GM12878 (cell line): ENCODE data around the gene DCDC2C. TPM values are rescaled to one million over a fixed set of nuclear protein-coding genes. Genes with fewer than 3 reads are reported as not detected.

Source experiments
- ATAC-seq: fragments of 200-7000 bp; cut with Tn5 transposase; 3 replicates; pipeline ENCODE4 v1.9.1; 2020; ENCODE audit warnings: mild to moderate bottlenecking, moderate library complexity
- BruUV-seq: library from RNA; stranded (reverse); fragments of 400-500 nt; replicated peaks from 2 replicates; lab custom pipeline; 2021; lab: Mats Ljungman, UMichigan
- CTCF ChIA-PET: fragments of 300-600 bp; sonication (Branson Sonifier 250); formaldehyde crosslinking; extraction: SDS; loops from one replicate; lab custom pipeline; 2021; ENCODE audit warnings: inconsistent platforms; lab: Yijun Ruan, JAX
- POLR2A ChIA-PET: fragments of 350-600 bp; formaldehyde crosslinking; extraction: SDS; loops from one replicate; lab custom pipeline; 2021; ENCODE audit warnings: inconsistent platforms; lab: Charles Lee
- RAD21 ChIA-PET: fragments of 300-600 bp; sonication (Branson Sonifier 250); formaldehyde crosslinking; loops from one replicate; lab custom pipeline; 2023; ENCODE audit warnings: antibody characterized with exemption; ENCODE audit not compliant: unreplicated experiment; lab: Charles Lee
- SMC1A ChIA-PET: fragments of 300-600 bp; sonication (Branson Sonifier 250); formaldehyde crosslinking; loops from one replicate; lab custom pipeline; 2023; ENCODE audit not compliant: unreplicated experiment, uncharacterized antibody; lab: Charles Lee
- DNase-seq: peaks from one replicate; pipeline ENCODE4 v3.0.0-alpha.2; 2011; ENCODE audit warnings: low read depth, low spot score
- FAIRE-seq: peaks from 3 replicates; lab custom pipeline; 2011; peaks lifted over from hg19 to GRCh38; lab: Jason Lieb, UNC
- H2AFZ ChIP-seq: 2 replicates; pipeline ENCODE4 v1.6.0; 2011; ENCODE audit warnings: low read depth, low read length, control low read depth; ENCODE audit not compliant: control insufficient read depth
- H3K27ac ChIP-seq: 2 replicates; pipeline ENCODE4 v1.5.1; 2011; ENCODE audit warnings: control low read depth; ENCODE audit not compliant: control insufficient read depth, insufficient read depth
- H3K27me3 ChIP-seq, 2 experiments: replicated peaks in 1 of 2; 2 replicates each; pipeline versions ENCODE4 v1.6.0 to v1.6.1; 2011; ENCODE audit warnings: low read length in 1 of 2; ENCODE audit not compliant: control insufficient read depth in 2 of 2, insufficient read depth in 2 of 2
- H3K36me3 ChIP-seq, 2 experiments: 2 replicates each; pipeline ENCODE4 v1.5.1; 2011; ENCODE audit warnings: low read length in 1 of 2; ENCODE audit not compliant: control insufficient read depth in 2 of 2, insufficient read depth in 2 of 2
- H3K4me1 ChIP-seq: 2 replicates; pipeline ENCODE4 v1.6.1; 2011; ENCODE audit warnings: mild to moderate bottlenecking, low read length, moderate library complexity, mixed read lengths; ENCODE audit not compliant: control insufficient read depth, insufficient read depth
- H3K4me2 ChIP-seq: 2 replicates; pipeline ENCODE4 v1.6.0; 2011; ENCODE audit warnings: control low read depth; ENCODE audit not compliant: control insufficient read depth, insufficient read depth
- H3K4me3 ChIP-seq: fragments of 200-600 bp; sonication (generic); 2 replicates; pipeline ENCODE4 v1.5.1; 2016
- H3K79me2 ChIP-seq: 2 replicates; pipeline ENCODE4 v1.6.0; 2011; ENCODE audit warnings: low read length; ENCODE audit not compliant: control insufficient read depth, insufficient read depth
- H3K9ac ChIP-seq: 2 replicates; pipeline ENCODE4 v1.8.0; 2011; ENCODE audit warnings: low read length, control low read depth, mixed read lengths; ENCODE audit not compliant: control insufficient read depth, insufficient read depth
- H3K9me3 ChIP-seq: replicated peaks from 3 replicates; pipeline ENCODE4 v1.5.1; 2011; ENCODE audit warnings: mild to moderate bottlenecking, low read length; ENCODE audit not compliant: control insufficient read depth, insufficient read depth
- H4K20me1 ChIP-seq: 2 replicates; pipeline ENCODE4 v1.6.0; 2011; ENCODE audit not compliant: control insufficient read depth, insufficient read depth
- BACH1 ChIP-seq: fragments of 450-650 bp; IDR thresholded peaks from 2 replicates; pipeline ENCODE4 v1.6.1; 2017; ENCODE audit warnings: mild to moderate bottlenecking, borderline replicate concordance
- CBFB ChIP-seq: IDR thresholded peaks from 2 replicates; pipeline ENCODE4 v1.6.1; 2016; ENCODE audit warnings: antibody characterized with exemption, low read depth
- CREM ChIP-seq: IDR thresholded peaks from 2 replicates; pipeline ENCODE4 v1.6.1; 2014; ENCODE audit warnings: antibody characterized with exemption, low read depth
- ESRRA ChIP-seq: IDR thresholded peaks from 2 replicates; pipeline ENCODE4 v1.6.1; 2012; ENCODE audit warnings: mild to moderate bottlenecking, low read length, improper control_type of control experiment
- IRF4 ChIP-seq: IDR thresholded peaks from 2 replicates; pipeline ENCODE4 v1.6.1; 2011; ENCODE audit warnings: low read depth, low read length
- LARP7 ChIP-seq: fragments of 450-650 bp; IDR thresholded peaks from 2 replicates; pipeline ENCODE4 v1.6.1; 2017; ENCODE audit warnings: mild to moderate bottlenecking
- MTA2 ChIP-seq: fragments of 450-650 bp; IDR thresholded peaks from 2 replicates; pipeline ENCODE4 v1.6.1; 2016; ENCODE audit warnings: low read depth, mild to moderate bottlenecking, moderate library complexity
- PAX5 ChIP-seq: IDR thresholded peaks from 2 replicates; pipeline ENCODE4 v1.6.1; 2011; ENCODE audit warnings: low read depth, low read length, borderline replicate concordance
- RB1 ChIP-seq: fragments of 450-650 bp; formaldehyde crosslinking; IDR thresholded peaks from 2 replicates; pipeline ENCODE4 v1.6.1; 2017; ENCODE audit warnings: mild to moderate bottlenecking, borderline replicate concordance
- RELB ChIP-seq: fragments of 450-650 bp; IDR thresholded peaks from 2 replicates; pipeline ENCODE4 v1.6.1; 2017; ENCODE audit warnings: low read depth, mild to moderate bottlenecking, moderate library complexity
- SMAD5 ChIP-seq: IDR thresholded peaks from 2 replicates; pipeline ENCODE4 v1.6.1; 2016; ENCODE audit warnings: antibody characterized with exemption, low read depth
- SRF ChIP-seq, 2 experiments: IDR thresholded peaks; 2 replicates each; pipeline ENCODE4 v1.6.1; 2011; ENCODE audit warnings: low read depth in 2 of 2, low read length in 2 of 2, mild to moderate bottlenecking in 1 of 2, moderate library complexity in 1 of 2
- TBL1XR1 ChIP-seq: IDR thresholded peaks from 2 replicates; pipeline ENCODE4 v1.6.1; 2012; ENCODE audit warnings: low read depth, low read length, improper control_type of control experiment
- WGBS: methylation state at CpG from one replicate; pipeline ENCODE4 v1.1.6; 2016; ENCODE audit warnings: low lambda C conversion rate; ENCODE audit not compliant: insufficient replicate concordance, insufficient coverage; ENCODE audit errors: missing lambda C conversion rate; 5-methylcytosine and 5-hydroxymethylcytosine counted together
- in situ Hi-C: fragments of 300-500 bp; cut with MboI; formaldehyde crosslinking; loops from 9 replicates; pipeline ENCODE4 v1.14.3; 2018; ENCODE audit warnings: mixed read lengths
- intact Hi-C: fragments of 100-400 bp; cut with micrococcal nuclease; formaldehyde crosslinking; loops from one replicate; pipeline ENCODE4 v1.14.2; 2022; ENCODE audit not compliant: unreplicated experiment
- polyA plus RNA-seq, 11 experiments: library from polyadenylated mRNA; depleted of rRNA in 4 of 11; unstranded in 6 of 11; stranded (reverse) in 5 of 11; fragments of >200 nt; fragmentation: Nextera tagmentation in 4 of 11; fragmentation: Illumina TruSeq in 1 of 11; extraction: Ambion mirVana in 4 of 11; extraction: Trizol in 1 of 11; gene quantifications; 1 replicate in 1 of 11; 2 replicates in 10 of 11; pipeline versions ENCODE4 v1.2.1 to v1.2.3, GENCODE V29; 2011 to 2016; ENCODE audit warnings: inconsistent platforms in 2 of 11, missing spikeins in 2 of 11, low read depth in 1 of 11
- total RNA-seq, 4 experiments: library from RNA; depleted of rRNA in 3 of 4; stranded (reverse); fragments of >200 nt in 3 of 4; fragmentation: Illumina TruSeq in 1 of 4; extraction: Trizol in 1 of 4; gene quantifications; 2 replicates each; pipeline versions ENCODE4 v1.2.1 to v1.2.3, GENCODE V29; 2013 to 2021
- TF ChIP-seq, protein P1 (sequence below): IDR thresholded peaks from 2 replicates; pipeline ENCODE4 v1.6.1; 2012; ENCODE audit warnings: low read depth, low read length, improper control_type of control experiment
- TF ChIP-seq, protein P2 (sequence below): IDR thresholded peaks from 2 replicates; pipeline ENCODE4 v1.6.1; 2011; ENCODE audit warnings: low read depth, low read length, improper control_type of control experiment, borderline replicate concordance

The DCDC2C gene
- total and polyA plus RNA-seq, 10 of the 15 experiments (the other 5 are each of a cell fraction or from before 2014, with no cell fraction given): not detected

DNA sequence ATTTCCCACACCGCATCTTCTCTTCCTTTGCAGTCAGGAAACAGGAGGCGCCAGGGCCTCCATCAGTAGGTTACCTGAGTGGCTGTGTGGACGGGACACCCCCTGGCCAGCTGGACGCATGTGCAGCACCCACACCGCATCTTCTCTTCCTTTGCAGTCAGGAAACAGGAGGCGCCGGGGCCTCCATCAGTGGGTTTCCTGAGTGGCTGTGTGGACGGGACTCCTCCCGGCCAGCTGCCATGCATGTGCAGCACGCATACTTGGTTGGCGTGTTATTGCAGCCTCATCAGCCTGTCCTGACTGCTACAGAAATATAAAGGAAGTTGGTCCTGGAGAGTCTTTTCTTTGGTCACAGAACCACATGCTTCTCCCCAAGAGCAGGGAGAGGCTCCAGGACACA, 74.6 kb downstream of the DCDC2C start:
- Histone ChIP-seq H3K36me3 (no peaks in the 10 kb centered on the region), H3K9me3 (no peaks in the 10 kb centered on the region; the same call in 2 of the 3 replicates), H3K27ac (no peak overlapping the region), H3K4me2 (no peak overlapping the region), H2AFZ (no peak overlapping the region), H3K4me3 (no peak overlapping the region), H3K4me1 (no peaks in the 10 kb centered on the region), H3K27me3 (peaks cover 0 to 2% of the 10 kb centered on the region in 2 experiments; a peak in 2 of 4 replicates), H3K9ac (no peak overlapping the region), H4K20me1 (no peaks in the 10 kb centered on the region), H3K79me2 (no peaks in the 10 kb centered on the region)
- WGBS: 9% methylated on average over 9 of the region's 11 CpGs
- no peak for TF ChIP-seq CBFB
- no peak for TF ChIP-seq IRF4
- no peak for TF ChIP-seq SRF (IDR thresholded peaks at IDR 0.05; ENCODE audit: low read depth in 2 of 2, low read length in 2 of 2)
- no TSS peak for BruUV-seq
- no peak for ATAC-seq
- in situ Hi-C loops: no loop called here
- no peak for DNase-seq
- ChIA-PET POLR2A (no interaction called here), RAD21 (no interaction called here), CTCF (interaction anchor here (0.6 kb wide), 1 partner anchor 87 kb away, joined by 3 read pairs; no protein-coding TSS in a partner anchor), SMC1A (no interaction called here)
- FAIRE-seq: no peak
- intact Hi-C loops: no loop called here

DNA sequence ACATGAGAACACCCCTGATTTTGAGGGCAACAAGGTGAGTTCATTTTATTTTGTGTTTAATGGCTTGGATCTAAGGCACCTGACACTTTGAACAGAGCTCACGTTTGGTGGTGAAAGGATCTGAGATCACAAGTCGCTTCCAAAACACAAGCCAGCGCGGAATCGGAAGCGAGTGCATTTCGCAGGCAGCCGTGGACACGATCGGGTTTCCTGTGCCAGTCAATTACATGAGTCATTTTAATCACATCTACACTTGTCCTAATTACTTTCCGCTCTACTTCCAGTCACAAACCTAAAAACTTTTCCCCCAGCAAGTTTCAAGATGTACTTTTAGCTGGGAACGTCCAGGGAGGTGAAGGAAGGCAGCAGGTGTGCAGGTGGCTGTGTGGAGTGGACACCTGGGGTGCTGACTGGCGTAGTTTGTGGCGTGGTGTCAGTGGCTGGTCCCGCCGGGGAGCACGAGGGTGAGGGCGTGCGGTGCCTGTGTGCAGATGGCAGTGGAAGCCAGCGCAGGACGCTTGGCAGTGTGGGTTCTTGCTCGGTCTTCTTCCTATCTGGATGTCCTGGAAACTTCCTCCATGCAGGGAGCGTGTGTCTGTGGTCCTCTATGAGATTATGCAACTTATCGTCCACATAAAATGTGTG, 75.6 kb downstream of the DCDC2C start:
- in situ Hi-C loops: no loop called here
- TF ChIP-seq, protein P1, sequence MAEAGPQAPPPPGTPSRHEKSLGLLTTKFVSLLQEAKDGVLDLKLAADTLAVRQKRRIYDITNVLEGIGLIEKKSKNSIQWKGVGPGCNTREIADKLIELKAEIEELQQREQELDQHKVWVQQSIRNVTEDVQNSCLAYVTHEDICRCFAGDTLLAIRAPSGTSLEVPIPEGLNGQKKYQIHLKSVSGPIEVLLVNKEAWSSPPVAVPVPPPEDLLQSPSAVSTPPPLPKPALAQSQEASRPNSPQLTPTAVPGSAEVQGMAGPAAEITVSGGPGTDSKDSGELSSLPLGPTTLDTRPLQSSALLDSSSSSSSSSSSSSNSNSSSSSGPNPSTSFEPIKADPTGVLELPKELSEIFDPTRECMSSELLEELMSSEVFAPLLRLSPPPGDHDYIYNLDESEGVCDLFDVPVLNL: no peak
- TF ChIP-seq MTA2: no peak
- TF ChIP-seq TBL1XR1: no peak
- no peak for TF ChIP-seq RELB
- no peak for TF ChIP-seq ESRRA
- no peak for TF ChIP-seq BACH1
- TF ChIP-seq, protein P2, sequence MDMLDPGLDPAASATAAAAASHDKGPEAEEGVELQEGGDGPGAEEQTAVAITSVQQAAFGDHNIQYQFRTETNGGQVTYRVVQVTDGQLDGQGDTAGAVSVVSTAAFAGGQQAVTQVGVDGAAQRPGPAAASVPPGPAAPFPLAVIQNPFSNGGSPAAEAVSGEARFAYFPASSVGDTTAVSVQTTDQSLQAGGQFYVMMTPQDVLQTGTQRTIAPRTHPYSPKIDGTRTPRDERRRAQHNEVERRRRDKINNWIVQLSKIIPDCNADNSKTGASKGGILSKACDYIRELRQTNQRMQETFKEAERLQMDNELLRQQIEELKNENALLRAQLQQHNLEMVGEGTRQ: no peak
- TF ChIP-seq PAX5: no peak
- TF ChIP-seq CREM: no peak
- TF ChIP-seq RB1: no peak
- no peak for TF ChIP-seq SMAD5
- no peak for TF ChIP-seq LARP7

More for the DNA sequence above, 75.6 kb downstream of the DCDC2C start:
- H3K4me2 ChIP-seq: no peak overlapping the region
- ChIA-PET SMC1A (interaction anchor here (1.4 kb wide), 1 partner anchor 51 kb away, joined by 3 read pairs; no protein-coding TSS in a partner anchor), RAD21 (no interaction called here), CTCF (interaction anchor here (1.0 to 4.1 kb wide), 4 partner anchors 40 to 88 kb away, joined by 3 to 51 read pairs (median 4); no protein-coding TSS in a partner anchor), POLR2A (no interaction called here)
- H2AFZ ChIP-seq: no peak overlapping the region
- intact Hi-C loops: no loop called here
- H3K4me3 ChIP-seq: no peak overlapping the region
- H3K27me3 ChIP-seq: peaks cover 0 to 2% of the 10 kb centered on the region in 2 experiments; a peak in 2 of 4 replicates
- no peaks in the 10 kb centered on the region; the same call in 2 of the 3 replicates for H3K9me3 ChIP-seq
- H4K20me1 ChIP-seq: no peaks in the 10 kb centered on the region
- WGBS: 51% methylated on average over 24 of the region's 24 CpGs
- no peak overlapping the region for H3K9ac ChIP-seq
- BruUV-seq: no TSS peak
- no peak for DNase-seq
- no peak overlapping the region for H3K27ac ChIP-seq
- H3K36me3 ChIP-seq: no peaks in the 10 kb centered on the region
- no peaks in the 10 kb centered on the region for H3K4me1 ChIP-seq
- ATAC-seq: no peak
- no peaks in the 10 kb centered on the region for H3K79me2 ChIP-seq
- no peak for FAIRE-seq
